Colonic mucosa (tissue), 4 donors: ENCODE results near the gene CCDC80. TPM values are rescaled to one million over a fixed set of nuclear protein-coding genes. Genes with fewer than 3 reads are reported as not detected.

Experiments used
- DNase-seq: peaks from one replicate; pipeline ENCODE4 v3.0.0-alpha.2; 2020
- H3K27ac ChIP-seq: fragments of 200-600 bp; one replicate; pipeline ENCODE4 v1.8.0; 2021
- H3K27me3 ChIP-seq: fragments of 200-600 bp; one replicate; pipeline ENCODE4 v1.8.0; 2021
- H3K36me3 ChIP-seq: fragments of 200-600 bp; one replicate; pipeline ENCODE4 v1.8.0; 2021
- H3K4me1 ChIP-seq: fragments of 200-600 bp; one replicate; pipeline ENCODE4 v1.8.0; 2021; ENCODE audit warnings: mild to moderate bottlenecking
- H3K4me3 ChIP-seq: fragments of 200-600 bp; one replicate; pipeline ENCODE4 v1.8.0; 2021
- H3K9ac ChIP-seq, 2 donors: one replicate each; pipeline ENCODE4 v1.7.0; 2013; ENCODE audit warnings: control low read depth in 2 of 2, low read depth in 2 of 2, low read length in 2 of 2
- H3K9me3 ChIP-seq: fragments of 200-600 bp; one replicate; pipeline ENCODE4 v1.8.0; 2021
- CTCF ChIP-seq: fragments of 200-600 bp; IDR thresholded peaks from one replicate; pipeline ENCODE4 v1.8.0; 2022; ENCODE audit warnings: antibody characterized with exemption, mild to moderate bottlenecking
- intact Hi-C: fragments of 100-400 bp; cut with DNase I; formaldehyde crosslinking; loops from one replicate; pipeline ENCODE4 v1.14.1; 2022
- total RNA-seq, 2 donors: library from RNA; stranded (reverse); fragmentation: NEBNext Ultra II Directional in 1 of 2; extraction: Animal tissue kit (Norgen Biotek cat#: 25700) in 1 of 2; gene quantifications; one replicate each; pipeline ENCODE4 v1.2.1, GENCODE V29; 2021
- donor health status: healthy.
- donor health status: DM: no; HTN: no; CAD: no.
- donor health status: DM: no; HTN: no; CAD: no.

CCDC80 gene
- total RNA-seq, 2 donors from 2014 or later, result 7.1 to 36.6 TPM

GRCh38 chr3:112650482-112650881 is 9.5 kb upstream of the CCDC80 start:
- Histone ChIP-seq H3K4me1 (no peaks in the 10 kb centered on the region), H3K27me3 (no peaks in the 10 kb centered on the region), H3K9me3 (no peaks in the 10 kb centered on the region), H3K36me3 (no peaks in the 10 kb centered on the region), H3K27ac (no peak overlapping the region), H3K4me3 (no peak overlapping the region), H3K9ac (no peak overlapping the region)
- intact Hi-C loops, result no loop called here
- no peak for TF ChIP-seq CTCF
- no peak for DNase-seq

GRCh38 chr3:112649478-112649735 is 8.5 kb upstream of the CCDC80 start:
- H3K4me1 ChIP-seq, result no peaks in the 10 kb centered on the region
- intact Hi-C loops, result no loop called here

GRCh38 chr3:112647122-112647521 is 6.2 kb upstream of the CCDC80 start:
- no peaks in the 10 kb centered on the region for H3K9me3 ChIP-seq
- DNase-seq, result no peak
- peaks cover 4% of the 10 kb centered on the region for H3K4me1 ChIP-seq
- H3K36me3 ChIP-seq, result no peaks in the 10 kb centered on the region
- no peak for TF ChIP-seq CTCF
- H3K9ac ChIP-seq, result no peak overlapping the region
- no peak overlapping the region for H3K27ac ChIP-seq
- intact Hi-C loops, result no loop called here
- H3K27me3 ChIP-seq, result no peaks in the 10 kb centered on the region
- H3K4me3 ChIP-seq, result no peak overlapping the region

More at GRCh38 chr3:112649478-112649735, 8.5 kb upstream of the CCDC80 start:
- DNase-seq, result no peak
- Histone ChIP-seq H3K27ac (no peak overlapping the region), H3K9me3 (no peaks in the 10 kb centered on the region), H3K9ac (no peak overlapping the region), H3K4me3 (no peak overlapping the region), H3K36me3 (no peaks in the 10 kb centered on the region), H3K27me3 (no peaks in the 10 kb centered on the region)
- TF ChIP-seq CTCF, result no peak

GRCh38 chr3:112646623-112647022 is 5.7 kb upstream of the CCDC80 start:
- intact Hi-C loops, result no loop called here
- DNase-seq, result no peak

GRCh38 chr3:112644453-112644852 is 3.5 kb upstream of the CCDC80 start:
- H3K36me3 ChIP-seq, result no peaks in the 10 kb centered on the region
- H3K4me3 ChIP-seq, result no peak overlapping the region
- no peak overlapping the region for H3K9ac ChIP-seq
- H3K27me3 ChIP-seq, result no peaks in the 10 kb centered on the region
- intact Hi-C loops, result loop anchor here (5.0 kb wide), 1 partner anchor 168 kb away; no protein-coding TSS in a partner anchor
- H3K4me1 ChIP-seq, result peaks cover 4% of the 10 kb centered on the region
- TF ChIP-seq CTCF, result no peak
- no peak for DNase-seq
- no peak overlapping the region for H3K27ac ChIP-seq
- H3K9me3 ChIP-seq, result no peaks in the 10 kb centered on the region

More at GRCh38 chr3:112646623-112647022, 5.7 kb upstream of the CCDC80 start:
- Histone ChIP-seq H3K4me1 (peaks cover 4% of the 10 kb centered on the region), H3K27ac (no peak overlapping the region), H3K36me3 (no peaks in the 10 kb centered on the region), H3K9me3 (no peaks in the 10 kb centered on the region), H3K27me3 (no peaks in the 10 kb centered on the region), H3K4me3 (no peak overlapping the region), H3K9ac (no peak overlapping the region)
- no peak for TF ChIP-seq CTCF
